GM13977 (cell line): ENCODE results near the gene HMG20A.

Experiments used
- DNase-seq: peaks from one replicate; pipeline ENCODE4 v3.0.0; 2012; ENCODE audit warnings: low spot score
- in situ Hi-C: fragments of 300-500 bp; cut with MboI; formaldehyde crosslinking; loops from one replicate; pipeline ENCODE4 v1.12.0; 2022; ENCODE audit warnings: low sequenced_read_pairs, low pct_unique_long_range_greater_than_20kb, mixed read lengths, inconsistent platforms; ENCODE audit not compliant: unreplicated experiment
- TF ChIP-seq, protein P1 (sequence below): IDR thresholded peaks from 2 replicates; pipeline ENCODE4 v1.5.1; 2012; ENCODE audit warnings: mild to moderate bottlenecking, control low read depth; ENCODE audit not compliant: insufficient read depth; ENCODE audit errors: extremely low read depth, missing control alignments

HMG20A gene

DNA sequence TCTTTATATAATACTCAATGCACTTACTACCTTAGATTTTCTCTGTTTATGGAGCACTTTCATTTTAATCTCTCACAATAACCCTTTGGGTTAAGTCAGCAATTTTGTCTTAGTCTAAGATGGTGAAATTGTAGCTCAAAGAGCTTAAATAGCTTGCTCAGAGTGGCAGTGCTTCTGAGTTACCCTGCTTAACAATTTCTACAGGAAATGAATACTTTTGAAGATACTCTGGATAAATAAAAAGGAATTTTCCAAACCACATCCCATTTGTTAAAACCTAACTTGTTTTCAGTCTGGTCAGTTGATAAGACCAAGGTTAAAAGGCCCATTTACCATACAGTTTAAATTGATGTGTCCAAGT is 37.2 kb downstream of the HMG20A start:
- DNase-seq: no peak
- in situ Hi-C loops: no loop called here

GRCh38 chr15:77459031-77459430 is 38.3 kb downstream of the HMG20A start:
- no peak for DNase-seq
- in situ Hi-C loops: no loop called here
- TF ChIP-seq, protein P1, sequence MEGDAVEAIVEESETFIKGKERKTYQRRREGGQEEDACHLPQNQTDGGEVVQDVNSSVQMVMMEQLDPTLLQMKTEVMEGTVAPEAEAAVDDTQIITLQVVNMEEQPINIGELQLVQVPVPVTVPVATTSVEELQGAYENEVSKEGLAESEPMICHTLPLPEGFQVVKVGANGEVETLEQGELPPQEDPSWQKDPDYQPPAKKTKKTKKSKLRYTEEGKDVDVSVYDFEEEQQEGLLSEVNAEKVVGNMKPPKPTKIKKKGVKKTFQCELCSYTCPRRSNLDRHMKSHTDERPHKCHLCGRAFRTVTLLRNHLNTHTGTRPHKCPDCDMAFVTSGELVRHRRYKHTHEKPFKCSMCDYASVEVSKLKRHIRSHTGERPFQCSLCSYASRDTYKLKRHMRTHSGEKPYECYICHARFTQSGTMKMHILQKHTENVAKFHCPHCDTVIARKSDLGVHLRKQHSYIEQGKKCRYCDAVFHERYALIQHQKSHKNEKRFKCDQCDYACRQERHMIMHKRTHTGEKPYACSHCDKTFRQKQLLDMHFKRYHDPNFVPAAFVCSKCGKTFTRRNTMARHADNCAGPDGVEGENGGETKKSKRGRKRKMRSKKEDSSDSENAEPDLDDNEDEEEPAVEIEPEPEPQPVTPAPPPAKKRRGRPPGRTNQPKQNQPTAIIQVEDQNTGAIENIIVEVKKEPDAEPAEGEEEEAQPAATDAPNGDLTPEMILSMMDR: no peak

More for the DNA sequence above, 37.2 kb downstream of the HMG20A start:
- TF ChIP-seq, protein P1: no peak

DNA sequence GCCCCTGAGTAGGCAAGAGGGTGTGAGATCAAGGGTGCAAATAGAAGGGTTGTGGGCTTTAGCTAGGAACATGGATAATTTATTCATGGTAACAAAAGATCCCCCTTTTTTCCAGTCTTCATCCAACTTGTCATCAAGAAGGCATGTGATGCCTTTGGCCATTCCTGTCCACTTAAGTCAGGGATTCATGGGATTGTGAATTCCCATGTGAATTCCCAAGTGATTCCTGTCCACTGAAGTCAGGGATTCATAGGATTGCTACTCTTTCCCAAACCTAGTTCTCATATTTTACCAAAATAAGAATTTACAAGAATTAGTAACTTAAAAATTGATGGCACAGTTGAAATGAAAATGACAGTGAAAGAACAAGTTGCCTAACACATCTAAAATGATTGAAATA is 40.8 kb downstream of the HMG20A start:
- TF ChIP-seq, protein P1: no peak
- DNase-seq: no peak
- in situ Hi-C loops: no loop called here

DNA sequence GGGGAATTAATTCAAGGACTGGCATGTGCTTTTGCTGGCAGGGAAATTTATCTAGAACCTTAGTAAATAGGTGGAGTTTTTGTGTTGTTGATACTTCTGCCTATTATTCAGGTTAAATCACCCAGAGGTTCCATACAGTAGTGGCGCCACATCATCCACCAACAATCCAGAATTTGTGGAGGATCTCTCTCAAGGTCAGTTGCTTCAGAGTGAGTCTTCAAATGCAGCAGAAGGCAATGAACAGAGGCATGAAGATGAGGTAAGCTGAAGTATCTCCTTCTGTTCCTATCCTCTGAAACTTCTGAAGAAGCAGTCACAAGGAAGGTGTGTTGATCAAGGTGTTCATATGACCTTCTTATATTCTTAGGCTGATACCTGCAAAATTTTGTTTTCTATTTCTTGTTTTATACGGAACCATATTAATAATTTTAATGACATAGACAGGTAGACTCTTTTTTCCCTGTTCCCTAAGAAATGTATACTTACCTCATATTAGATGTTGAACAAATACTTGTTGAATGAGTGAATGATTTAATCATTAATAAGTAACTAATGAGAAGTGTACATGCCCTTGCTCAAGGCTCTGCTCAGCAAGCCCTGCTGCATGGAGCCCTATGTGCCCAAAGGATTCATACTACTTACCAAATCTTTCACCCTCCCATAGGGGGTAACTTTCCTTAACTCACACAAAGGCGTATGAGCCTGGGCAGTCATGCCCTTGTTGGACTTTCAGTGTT is 43.6 kb downstream of the HMG20A start:
- TF ChIP-seq, protein P1: no peak
- no peak for DNase-seq
- in situ Hi-C loops: no loop called here

GRCh38 chr15:77466521-77466920 is 45.8 kb downstream of the HMG20A start:
- TF ChIP-seq, protein P1: no peak
- in situ Hi-C loops: no loop called here
- no peak for DNase-seq

DNA sequence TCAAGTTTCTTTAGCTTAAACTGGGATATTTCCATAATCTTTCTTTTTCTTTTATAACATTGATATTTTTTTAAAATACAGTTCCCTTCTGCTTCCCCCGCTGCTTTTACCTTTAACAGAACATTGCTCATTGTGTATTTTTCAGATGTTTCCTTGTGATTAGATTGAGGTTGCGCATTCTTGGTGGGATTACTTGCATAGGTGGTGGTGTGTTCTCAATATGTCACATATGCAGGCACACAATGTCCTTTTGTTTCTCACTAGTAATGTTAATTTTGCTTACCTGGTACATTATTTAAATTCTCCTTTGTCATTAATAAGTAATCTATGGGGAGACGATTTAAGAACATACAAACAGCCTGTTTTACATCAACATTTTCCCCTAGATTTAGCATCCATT is 48.2 kb downstream of the HMG20A start:
- no peak for DNase-seq
- in situ Hi-C loops: no loop called here
- TF ChIP-seq, protein P1: no peak

- DNase-seq: no peak
- TF ChIP-seq, protein P1: no peak
- in situ Hi-C loops: no loop called here
Observed at GRCh38 chr15:77470235-77470634, 49.5 kb downstream of the HMG20A start.
